D341Med (cell line): Measurements from ENCODE around the gene MID1.

Source experiments
- DNase-seq: peaks from one replicate; pipeline ENCODE4 v3.0.0; 2012; ENCODE audit warnings: low spot score

Gene MID1

GRCh38 chrX:10576777-10577447, 43.5 kb downstream of the MID1 start:
- DNase-seq: no peak

- no peak for DNase-seq
Observed at GRCh38 chrX:10576186-10576585, 44.2 kb downstream of the MID1 start.

GRCh38 chrX:10574663-10575062, 45.7 kb downstream of the MID1 start:
- DNase-seq: no peak

GRCh38 chrX:10571260-10571659, 49.1 kb downstream of the MID1 start:
- DNase-seq: no peak

- no peak for DNase-seq
Observed at GRCh38 chrX:10570601-10571000, 49.8 kb downstream of the MID1 start.

- DNase-seq: no peak
Observed at GRCh38 chrX:10569946-10570345, 50.4 kb downstream of the MID1 start.

GRCh38 chrX:10568428-10568827, 52.0 kb downstream of the MID1 start:
- no peak for DNase-seq

GRCh38 chrX:10567136-10567535, 53.2 kb downstream of the MID1 start:
- DNase-seq: no peak

- DNase-seq: no peak
Observed at GRCh38 chrX:10566716-10567097, 53.7 kb downstream of the MID1 start.

- no peak for DNase-seq
Observed at GRCh38 chrX:10564484-10564883, 55.9 kb downstream of the MID1 start.

GRCh38 chrX:10557166-10557565, 63.2 kb downstream of the MID1 start:
- no peak for DNase-seq

- DNase-seq: no peak
Observed at GRCh38 chrX:10556405-10556804, 64.0 kb downstream of the MID1 start.

- no peak for DNase-seq
Observed at GRCh38 chrX:10555846-10556245, 64.5 kb downstream of the MID1 start.

- DNase-seq: no peak
Observed at GRCh38 chrX:10554612-10555270, 65.6 kb downstream of the MID1 start.

- no peak for DNase-seq
Observed at GRCh38 chrX:10549280-10549679, 71.1 kb downstream of the MID1 start.

GRCh38 chrX:10548688-10549087, 71.7 kb downstream of the MID1 start:
- no peak for DNase-seq

- no peak for DNase-seq
Observed at GRCh38 chrX:10545882-10546281, 74.5 kb downstream of the MID1 start.

- no peak for DNase-seq
Observed at GRCh38 chrX:10542586-10542985, 77.8 kb downstream of the MID1 start.

GRCh38 chrX:10538831-10539230, 81.6 kb downstream of the MID1 start:
- DNase-seq: no peak

- no peak for DNase-seq
Observed at GRCh38 chrX:10537308-10537707, 83.1 kb downstream of the MID1 start.

GRCh38 chrX:10536744-10537143, 83.6 kb downstream of the MID1 start:
- no peak for DNase-seq

- DNase-seq: no peak
Observed at GRCh38 chrX:10534611-10535010, 85.8 kb downstream of the MID1 start.

GRCh38 chrX:10533696-10534365, 86.6 kb downstream of the MID1 start:
- no peak for DNase-seq

GRCh38 chrX:10531927-10532326, 88.5 kb downstream of the MID1 start:
- DNase-seq: no peak
